GM13976 (cell line): Measurements from ENCODE around the gene FAM161A.
"Not testable (repeated sequence)": the region's sequence is repeated elsewhere in the genome, so short reads cannot be mapped to it uniquely, and the experiment has no call there.

ENCODE experiments used
- DNase-seq: peaks from one replicate; pipeline ENCODE4 v3.0.0; 2012; ENCODE audit warnings: low spot score
- CTCF ChIP-seq: IDR thresholded peaks from 2 replicates; pipeline ENCODE4 v1.5.1; 2012; ENCODE audit warnings: borderline replicate concordance, mild to moderate bottlenecking; ENCODE audit not compliant: insufficient read depth; ENCODE audit errors: extremely low read depth, missing control alignments, control extremely low read depth
- in situ Hi-C: fragments of 300-500 bp; cut with MboI; formaldehyde crosslinking; loops from one replicate; pipeline ENCODE4 v1.12.0; 2022; ENCODE audit warnings: low sequenced_read_pairs, mixed read lengths, inconsistent platforms; ENCODE audit not compliant: unreplicated experiment

FAM161A gene

GRCh38 chr2:61814539-61815160 lies 39.2 kb downstream of the FAM161A start:
- no peak for TF ChIP-seq CTCF
- in situ Hi-C loops = no loop called here

GRCh38 chr2:61813314-61813713 lies 40.5 kb downstream of the FAM161A start:
- in situ Hi-C loops, DNase-seq: not testable (repeated sequence)

More at GRCh38 chr2:61814539-61815160, 39.2 kb downstream of the FAM161A start:
- DNase-seq = no peak

DNA sequence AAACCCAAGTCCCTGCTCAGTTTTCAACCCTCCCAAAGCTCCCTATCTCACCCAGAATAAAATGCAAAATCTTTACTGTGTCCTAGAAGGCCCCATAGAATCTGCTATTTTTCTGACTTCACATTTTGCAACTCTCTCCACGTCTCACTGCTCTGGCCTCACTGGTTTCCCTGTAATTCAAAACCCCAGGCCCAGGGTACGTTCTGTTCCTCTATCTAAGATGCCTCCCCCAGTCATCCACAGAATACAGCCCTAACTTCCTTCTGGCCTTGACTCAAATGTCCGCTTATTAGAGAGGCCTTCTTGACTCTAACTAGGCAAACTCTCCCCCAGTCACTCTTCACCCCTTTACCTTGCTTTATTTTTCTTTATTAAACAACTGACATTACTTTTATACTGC lies 42.0 kb downstream of the FAM161A start:
- no peak for TF ChIP-seq CTCF
- DNase-seq = no peak

GRCh38 chr2:61810203-61810602 lies 43.7 kb downstream of the FAM161A start:
- DNase-seq, in situ Hi-C loops: not testable (repeated sequence)

More for the DNA sequence above, 42.0 kb downstream of the FAM161A start:
- in situ Hi-C loops = no loop called here

DNA sequence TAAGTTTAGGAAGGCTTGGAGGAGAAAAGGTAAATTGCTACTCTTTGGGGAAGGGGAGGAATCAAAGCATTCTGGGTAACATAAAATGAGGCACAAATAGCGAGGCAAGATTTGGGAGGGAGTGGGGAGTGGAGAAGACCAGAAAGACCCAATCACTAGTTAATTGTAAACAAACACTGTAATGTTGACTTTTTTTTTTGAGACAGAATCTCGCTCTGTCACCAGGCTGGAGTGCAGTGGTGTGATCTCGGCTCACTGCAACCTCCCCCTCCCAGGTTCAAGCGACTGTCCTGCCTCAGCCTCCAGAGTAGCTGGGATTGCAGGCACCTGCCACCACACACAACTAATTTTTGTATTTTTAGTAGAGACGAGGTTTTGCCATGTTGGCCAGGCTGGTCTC lies 45.2 kb downstream of the FAM161A start:
- DNase-seq, in situ Hi-C loops: not testable (repeated sequence)

GRCh38 chr2:61807036-61807757 lies 46.7 kb downstream of the FAM161A start:
- DNase-seq = peak; percentile 51
- in situ Hi-C loops = no loop called here
- TF ChIP-seq CTCF = no peak

GRCh38 chr2:61802548-61802947 lies 51.3 kb downstream of the FAM161A start:
- no peak for TF ChIP-seq CTCF
- DNase-seq = no peak
- in situ Hi-C loops = no loop called here

GRCh38 chr2:61799099-61799498 lies 54.8 kb downstream of the FAM161A start:
- in situ Hi-C loops = no loop called here
- no peak for DNase-seq
- TF ChIP-seq CTCF = no peak

GRCh38 chr2:61797446-61797845 lies 56.4 kb downstream of the FAM161A start:
- DNase-seq, in situ Hi-C loops: not testable (repeated sequence)
